GM10266 (cell line): Measurements from ENCODE around the gene CSE1L.
"Not testable (repeated sequence)": the region's sequence is repeated elsewhere in the genome, so short reads cannot be mapped to it uniquely, and the experiment has no call there.

Source experiments
- DNase-seq: peaks from one replicate; pipeline ENCODE4 v3.0.0; 2012; ENCODE audit errors: extremely low spot score
- CTCF ChIP-seq: IDR thresholded peaks from 2 replicates; pipeline ENCODE4 v1.5.1; 2012; ENCODE audit warnings: mild to moderate bottlenecking, low read depth; ENCODE audit not compliant: control insufficient read depth, insufficient read depth; ENCODE audit errors: missing control alignments

CSE1L gene

GRCh38 chr20:49115564-49115963 is 69.5 kb downstream of the CSE1L start:
- no peak for DNase-seq
- no peak for TF ChIP-seq CTCF

- DNase-seq = no peak
- no peak for TF ChIP-seq CTCF
These were observed 72.2 kb downstream of the CSE1L start for GRCh38 chr20:49118307-49118706.

GRCh38 chr20:49119988-49120387 is 73.9 kb downstream of the CSE1L start:
- DNase-seq = no peak

GRCh38 chr20:49122920-49123319 is 76.8 kb downstream of the CSE1L start:
- no peak for TF ChIP-seq CTCF
- no peak for DNase-seq

More at GRCh38 chr20:49119988-49120387, 73.9 kb downstream of the CSE1L start:
- TF ChIP-seq CTCF = no peak

- TF ChIP-seq CTCF = no peak
- no peak for DNase-seq
These were observed 77.9 kb downstream of the CSE1L start for GRCh38 chr20:49123982-49124381.

- DNase-seq = peak; percentile 45
- peak; percentile 58 for TF ChIP-seq CTCF
These were observed 86.9 kb downstream of the CSE1L start for GRCh38 chr20:49132995-49133478.

GRCh38 chr20:49133571-49133970 is 87.5 kb downstream of the CSE1L start:
- no peak for TF ChIP-seq CTCF
- DNase-seq = no peak

GRCh38 chr20:49134797-49135196 is 88.7 kb downstream of the CSE1L start:
- DNase-seq = not testable (repeated sequence)
